ENCODE results near the gene SHC4.
"Not testable (repeated sequence)": the region's sequence is repeated elsewhere in the genome, so short reads cannot be mapped to it uniquely, and the experiment has no call there.

The SHC4 gene

GRCh38 chr15:48790466-48791115, 173.1 kb downstream of the SHC4 start:
- not testable (repeated sequence) for DNase-seq

GRCh38 chr15:48785712-48786111, 178.0 kb downstream of the SHC4 start:
- no peak for DNase-seq

GRCh38 chr15:48785195-48785594, 178.5 kb downstream of the SHC4 start:
- DNase-seq: no peak

GRCh38 chr15:48784756-48785155, 179.0 kb downstream of the SHC4 start:
- DNase-seq: no peak

- DNase-seq: no peak
These were observed 180.8 kb downstream of the SHC4 start for GRCh38 chr15:48782911-48783310.

- DNase-seq: no peak
These were observed 182.1 kb downstream of the SHC4 start for GRCh38 chr15:48781481-48782081.

- DNase-seq: no peak
These were observed 182.7 kb downstream of the SHC4 start for GRCh38 chr15:48781017-48781416.

GRCh38 chr15:48778331-48778730, 185.4 kb downstream of the SHC4 start:
- DNase-seq: no peak

GRCh38 chr15:48777645-48778330, 185.9 kb downstream of the SHC4 start:
- DNase-seq: no peak

GRCh38 chr15:48775546-48775945, 188.2 kb downstream of the SHC4 start:
- no peak for DNase-seq

GRCh38 chr15:48774484-48774883, 189.2 kb downstream of the SHC4 start:
- DNase-seq: no peak

All from T1000 (cell line).